Hematopoietic multipotent progenitor cell treated with erythropoietin and hydrocortisone succinate and interleukin-3 and kit ligand, for 15 days (in vitro differentiated cells): ENCODE data around the gene EMC7.
"Not testable (repeated sequence)": the region's sequence is repeated elsewhere in the genome, so short reads cannot be mapped to it uniquely, and the experiment has no call there.

ENCODE experiments used
- DNase-seq: peaks from one replicate; pipeline ENCODE4 v3.0.0-alpha.2; 2015; ENCODE audit warnings: low spot score

Gene EMC7

DNA sequence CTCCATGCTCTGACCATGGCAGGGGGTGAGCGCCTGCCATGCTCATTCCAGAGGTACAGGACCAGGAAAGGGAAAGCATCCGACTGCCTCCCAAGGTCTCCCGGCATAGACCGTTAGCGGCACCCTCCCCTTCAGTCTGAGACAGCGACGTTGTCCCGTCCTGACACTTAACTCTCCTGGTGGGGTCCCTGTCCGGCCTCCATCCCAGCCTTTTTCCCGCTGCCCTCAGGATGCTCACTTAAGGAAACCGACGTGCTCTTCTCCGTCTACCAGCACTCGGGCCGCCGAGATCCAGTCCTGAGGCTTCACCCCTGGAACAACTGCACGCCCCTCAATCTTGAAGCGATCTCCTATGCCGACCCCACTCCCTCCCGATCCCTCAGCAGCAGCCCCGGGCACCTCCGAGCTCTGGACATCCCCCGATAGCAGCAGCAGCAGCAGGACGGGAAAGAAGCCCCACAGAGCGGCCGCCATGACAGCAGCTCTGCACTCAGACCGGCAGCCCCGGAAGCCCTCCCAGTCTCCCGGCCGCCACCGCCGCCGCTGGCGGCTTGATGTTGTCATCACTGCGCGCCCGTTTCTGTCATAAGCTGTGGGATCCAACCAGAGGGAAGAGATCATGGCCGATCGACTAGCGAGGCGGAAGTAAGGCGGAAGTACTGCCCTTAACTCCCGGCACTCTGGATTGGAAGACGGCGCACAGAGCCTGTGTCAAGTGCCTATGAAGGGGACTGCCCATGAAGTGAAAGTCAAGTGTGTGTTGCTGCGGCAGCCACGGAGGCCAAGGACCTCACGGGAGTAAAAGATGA is at the start of gene EMC7, which contains the start of gene PGBD4:
Gene EMC7, minus strand, starts transcription at position 497 of the 809 bp plus-strand sequence. Its CDS starts 23 bp downstream, at position 474.
Gene PGBD4, plus strand, starts transcription at position 718 of the 809 bp plus-strand sequence. CDS start 449 bp downstream, outside the sequence.
- peak; percentile 98 for DNase-seq

DNA sequence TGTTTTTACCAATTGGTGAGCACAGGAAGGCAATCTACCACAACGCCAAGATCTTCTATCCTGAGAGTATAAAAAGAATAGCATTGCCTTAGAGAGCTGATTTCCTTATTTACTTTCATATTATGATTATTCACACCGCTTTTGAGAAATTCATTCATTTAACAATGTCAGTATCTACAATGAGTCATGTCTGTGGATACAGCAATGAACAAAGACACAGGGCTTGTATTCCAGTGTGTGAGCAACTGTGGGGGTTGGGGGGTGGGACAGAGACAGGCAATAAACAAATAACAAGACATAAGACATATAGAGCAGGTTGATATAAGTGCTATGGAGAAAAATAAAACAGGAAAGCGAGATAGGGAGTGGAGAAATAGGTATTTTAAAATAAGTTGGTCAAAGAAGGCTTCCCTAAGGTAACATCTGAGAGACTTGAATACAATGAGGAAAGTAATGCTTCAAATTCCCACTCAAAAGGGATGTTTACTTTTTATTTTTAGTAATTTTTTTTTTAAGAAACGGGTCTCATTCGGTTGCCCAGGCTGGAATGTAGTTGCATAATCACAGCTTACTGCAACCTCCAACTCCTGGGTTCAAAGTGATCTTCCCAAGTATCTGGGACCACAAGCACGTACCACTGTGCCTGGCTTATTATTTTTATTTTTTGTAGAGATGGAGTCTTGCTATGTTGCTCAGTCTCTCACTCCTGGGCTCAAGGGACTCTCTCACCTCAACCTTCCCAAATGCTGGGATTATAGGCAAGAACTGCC is 45.9 kb upstream of the EMC7 start:
- no peak for DNase-seq

DNA sequence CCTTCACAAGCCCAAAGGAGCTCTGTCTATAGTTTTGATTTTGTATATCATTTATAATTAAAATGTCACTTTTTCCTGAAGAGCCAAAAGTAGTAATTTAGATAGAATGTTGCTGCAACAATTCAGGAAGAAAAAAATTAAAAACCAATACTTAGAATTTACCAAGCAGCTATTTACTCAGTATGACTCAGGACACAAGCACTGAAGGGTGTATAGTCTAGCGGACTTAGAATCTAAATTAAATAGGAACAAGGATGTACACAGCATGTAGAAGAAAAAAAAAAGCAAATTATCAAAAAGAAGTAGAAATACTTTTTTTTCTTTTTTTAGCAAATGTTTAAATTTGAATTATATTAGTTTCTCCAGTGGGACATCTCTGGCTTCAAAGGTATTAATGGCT is 31.8 kb upstream of the EMC7 start:
- DNase-seq: no peak

DNA sequence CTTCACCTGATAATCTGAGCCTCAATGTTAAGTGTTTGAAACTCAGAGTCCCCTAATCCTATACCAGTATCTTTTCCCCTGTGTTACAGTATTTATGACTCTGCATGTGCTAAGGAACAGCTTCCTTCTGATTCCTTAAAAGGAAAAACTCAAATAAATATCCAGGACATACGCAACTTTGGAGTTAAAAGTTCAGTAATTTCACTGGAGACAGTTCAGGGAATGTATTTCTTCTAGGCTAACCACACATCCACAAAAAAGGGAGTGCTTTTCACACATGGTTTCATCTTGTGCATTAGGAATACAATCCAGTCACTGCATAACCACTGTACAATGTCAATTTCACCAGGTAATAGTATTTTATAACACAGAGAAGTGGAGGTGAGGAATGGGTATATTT is 31.2 kb upstream of the EMC7 start:
- DNase-seq: no peak

- DNase-seq: no peak
Measured at GRCh38 chr15:34128898-34129297, 27.2 kb upstream of the EMC7 start.

- no peak for DNase-seq
Measured at GRCh38 chr15:34126522-34126921, 24.9 kb upstream of the EMC7 start.

DNA sequence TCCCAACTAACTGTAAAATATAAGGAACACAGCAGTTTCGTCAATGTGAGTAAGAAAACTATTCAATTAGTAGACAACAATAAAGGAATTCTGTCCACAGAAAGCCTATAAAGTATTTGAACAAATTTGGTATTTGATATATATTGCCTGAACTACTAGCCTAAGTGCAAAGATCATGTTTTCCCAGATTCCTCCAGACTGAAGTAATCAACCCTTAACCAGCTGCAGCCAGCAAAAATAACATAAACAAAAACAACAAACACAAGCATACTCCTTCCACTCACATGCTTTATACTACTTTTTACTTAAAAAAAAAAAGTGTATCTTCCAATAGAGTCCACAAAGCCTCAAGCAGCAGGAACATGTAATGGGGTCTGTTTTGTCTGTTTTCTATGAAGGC is 24.3 kb upstream of the EMC7 start:
- no peak for DNase-seq

DNA sequence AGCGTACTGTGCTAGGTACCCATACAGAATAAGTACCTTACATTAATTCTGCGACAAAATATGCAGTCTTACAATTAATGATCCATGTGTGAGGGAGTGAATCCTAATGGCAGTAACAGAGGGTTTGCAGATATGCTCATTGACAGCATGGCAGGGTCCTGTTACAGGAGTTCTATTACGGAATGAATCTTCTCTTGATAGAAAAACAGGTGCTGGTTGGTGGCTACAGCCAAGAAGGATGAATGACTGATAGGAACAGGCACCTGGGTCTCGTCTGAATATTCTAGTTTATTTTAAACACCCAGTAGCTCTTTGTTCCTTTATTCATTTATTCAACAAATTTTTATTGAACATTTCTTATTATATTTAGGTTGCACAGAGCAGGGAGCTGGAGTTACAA is 23.0 kb upstream of the EMC7 start:
- no peak for DNase-seq

- DNase-seq: no peak
Measured at GRCh38 chr15:34122771-34123183, 21.1 kb upstream of the EMC7 start.

DNA sequence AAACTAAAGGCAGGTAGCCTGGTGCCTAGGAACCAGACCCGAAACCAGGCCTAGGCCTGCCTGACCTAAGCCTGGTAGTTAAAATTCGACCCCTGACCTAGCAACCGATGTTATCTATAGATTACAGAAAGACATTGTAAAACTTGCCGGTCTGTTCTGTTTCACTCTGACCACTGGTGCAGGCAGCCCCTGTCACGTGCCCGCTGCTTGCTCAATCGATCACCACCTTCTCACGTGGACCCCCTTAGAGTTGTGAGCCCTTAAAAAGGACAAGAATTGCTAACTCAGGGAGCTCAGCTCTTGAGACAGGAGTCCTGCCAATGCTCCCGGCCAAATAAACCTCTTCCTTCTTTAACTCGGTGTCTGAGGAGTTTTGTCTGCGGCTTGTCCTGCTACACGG is 20.1 kb upstream of the EMC7 start:
- not testable (repeated sequence) for DNase-seq

DNA sequence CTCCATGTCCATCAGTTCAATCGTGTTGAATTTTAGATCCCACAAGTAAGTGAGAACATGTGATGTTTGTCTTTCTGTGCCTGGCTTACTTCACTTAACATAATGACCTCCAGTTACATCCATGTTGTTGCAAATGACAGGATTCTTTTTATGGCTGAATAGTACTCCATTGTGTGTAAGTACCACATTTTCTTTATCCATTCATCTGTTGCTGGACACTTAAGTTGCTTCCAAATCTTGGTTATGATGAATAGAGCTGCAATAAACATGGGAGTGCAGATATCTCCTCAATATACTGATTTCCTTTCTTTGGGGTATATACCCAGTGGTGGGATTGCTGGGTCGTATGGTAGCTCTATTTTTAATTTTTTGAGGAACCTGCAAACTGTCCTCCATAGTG is 18.8 kb upstream of the EMC7 start:
- not testable (repeated sequence) for DNase-seq

DNA sequence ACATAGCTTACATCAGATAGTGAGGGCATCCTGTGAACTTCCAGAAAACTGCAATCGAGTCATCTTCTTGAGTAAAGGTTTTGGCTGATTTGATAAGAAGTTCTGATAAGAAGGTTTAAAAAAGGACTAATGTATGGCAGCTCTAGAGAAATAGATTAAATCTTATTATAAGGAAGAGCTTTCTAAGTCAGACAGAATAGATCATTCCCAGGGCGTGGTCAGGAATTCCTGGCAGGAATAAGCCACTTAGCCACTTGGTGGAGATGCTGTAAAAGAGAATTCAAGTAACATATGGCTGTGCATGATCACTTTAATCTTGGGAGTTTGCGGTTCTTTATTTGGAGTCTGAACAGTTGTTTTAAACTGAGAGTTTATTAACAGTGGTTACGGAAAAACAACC is 17.6 kb upstream of the EMC7 start:
- no peak for DNase-seq

- DNase-seq: no peak
Measured at GRCh38 chr15:34116620-34117019, 15.0 kb upstream of the EMC7 start.

DNA sequence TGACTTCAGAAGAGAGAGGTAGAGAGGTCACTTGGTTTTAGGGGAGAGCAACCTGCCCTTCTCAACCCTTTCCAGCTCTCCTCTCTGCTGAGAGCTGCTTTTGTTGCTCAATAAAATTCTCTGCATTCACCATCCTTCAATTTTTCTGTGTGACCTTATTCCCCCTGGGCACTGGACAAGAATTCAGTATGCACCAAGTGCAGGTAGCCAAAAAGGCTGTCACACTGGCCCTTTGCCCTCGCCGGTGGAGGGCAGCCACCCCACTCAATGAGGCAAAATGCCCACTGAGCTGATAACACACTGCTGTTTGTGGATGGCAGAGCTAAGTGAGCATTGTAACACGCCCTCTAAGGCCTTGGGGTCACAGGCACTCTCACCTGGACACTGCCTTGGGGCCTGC is 13.1 kb upstream of the EMC7 start:
- DNase-seq: no peak

DNA sequence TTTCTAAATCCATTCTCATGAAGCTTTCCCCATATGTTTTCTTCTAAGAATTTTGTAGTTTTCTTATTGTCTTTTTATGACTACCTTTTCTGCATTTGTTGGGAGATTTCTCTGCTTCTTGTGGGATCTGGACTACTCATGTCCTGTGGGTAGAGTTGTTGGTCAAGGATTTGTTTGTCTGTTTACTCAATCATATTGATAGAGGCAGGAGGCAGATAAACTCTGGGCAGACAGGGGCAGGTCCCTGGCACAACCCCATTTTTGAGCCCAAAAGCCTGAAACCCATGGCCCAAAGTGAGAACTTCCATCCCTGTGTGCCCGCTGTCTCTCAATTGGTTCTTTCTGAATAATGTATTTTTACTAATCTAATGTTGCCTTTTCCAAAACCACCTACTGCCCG is 12.6 kb upstream of the EMC7 start:
- DNase-seq: no peak

GRCh38 chr15:34111488-34111887 is 9.8 kb upstream of the EMC7 start:
- no peak for DNase-seq

DNA sequence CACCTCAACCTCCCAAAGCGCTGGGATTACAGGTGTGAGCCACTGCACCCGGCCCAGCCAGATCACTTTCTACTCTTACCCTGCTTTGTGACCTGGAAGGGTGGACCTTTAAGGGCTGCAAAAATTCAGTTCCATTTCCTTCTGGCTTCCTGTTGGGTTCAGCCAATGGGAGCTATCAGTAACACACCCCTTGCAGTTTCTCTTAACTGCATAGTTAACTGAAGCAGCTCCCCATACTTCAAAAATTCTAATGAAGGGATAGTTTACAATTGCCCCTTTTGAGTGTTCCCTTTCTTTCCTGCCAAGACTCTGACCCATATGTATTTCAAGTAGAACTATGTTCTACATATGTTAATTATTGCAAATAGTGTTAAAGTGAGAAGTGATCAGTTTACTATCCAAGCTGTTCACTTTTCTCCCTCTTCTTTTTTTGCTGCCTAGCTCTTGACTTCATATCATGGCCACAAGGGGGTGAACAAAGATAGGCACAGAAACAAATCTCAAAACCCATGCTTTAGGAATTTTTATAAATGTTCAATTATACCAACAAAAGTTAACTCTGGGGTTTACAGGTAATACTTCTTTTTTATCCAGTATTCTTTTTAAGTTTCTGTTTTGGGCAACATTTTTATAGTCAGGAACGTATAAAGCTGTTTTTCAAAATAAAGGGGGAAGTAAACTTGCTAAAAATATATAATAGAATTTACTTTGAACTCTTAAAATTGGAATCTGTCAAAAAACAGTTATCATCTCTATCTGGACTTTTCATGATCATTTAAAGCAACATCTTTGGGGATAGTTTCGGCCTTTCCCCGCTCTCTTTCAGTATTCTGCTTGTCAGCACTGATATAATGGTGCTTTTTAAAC is 8.4 kb upstream of the EMC7 start:
- DNase-seq: peak; percentile 27

DNA sequence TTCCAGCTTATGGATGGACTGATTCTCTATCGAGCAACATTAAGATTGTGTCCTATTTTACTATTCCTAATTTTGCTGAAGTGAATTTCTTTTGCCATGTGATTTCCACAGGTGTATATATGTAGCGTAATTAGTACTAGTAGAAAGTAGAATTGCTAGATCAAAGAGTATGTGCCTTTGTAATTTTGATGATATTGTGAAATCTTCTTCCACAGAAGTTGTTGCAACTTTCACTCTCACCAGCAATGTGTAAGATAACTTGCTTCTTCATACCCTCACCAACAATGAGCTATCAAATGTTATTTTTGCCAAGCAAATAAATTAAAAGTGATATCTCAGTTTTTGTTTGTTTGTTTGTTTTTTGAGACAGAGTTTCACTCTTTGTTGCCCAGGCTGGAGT is 5.7 kb upstream of the EMC7 start:
- no peak for DNase-seq

- DNase-seq: no peak
Measured at GRCh38 chr15:34106423-34106822, 4.8 kb upstream of the EMC7 start.

DNA sequence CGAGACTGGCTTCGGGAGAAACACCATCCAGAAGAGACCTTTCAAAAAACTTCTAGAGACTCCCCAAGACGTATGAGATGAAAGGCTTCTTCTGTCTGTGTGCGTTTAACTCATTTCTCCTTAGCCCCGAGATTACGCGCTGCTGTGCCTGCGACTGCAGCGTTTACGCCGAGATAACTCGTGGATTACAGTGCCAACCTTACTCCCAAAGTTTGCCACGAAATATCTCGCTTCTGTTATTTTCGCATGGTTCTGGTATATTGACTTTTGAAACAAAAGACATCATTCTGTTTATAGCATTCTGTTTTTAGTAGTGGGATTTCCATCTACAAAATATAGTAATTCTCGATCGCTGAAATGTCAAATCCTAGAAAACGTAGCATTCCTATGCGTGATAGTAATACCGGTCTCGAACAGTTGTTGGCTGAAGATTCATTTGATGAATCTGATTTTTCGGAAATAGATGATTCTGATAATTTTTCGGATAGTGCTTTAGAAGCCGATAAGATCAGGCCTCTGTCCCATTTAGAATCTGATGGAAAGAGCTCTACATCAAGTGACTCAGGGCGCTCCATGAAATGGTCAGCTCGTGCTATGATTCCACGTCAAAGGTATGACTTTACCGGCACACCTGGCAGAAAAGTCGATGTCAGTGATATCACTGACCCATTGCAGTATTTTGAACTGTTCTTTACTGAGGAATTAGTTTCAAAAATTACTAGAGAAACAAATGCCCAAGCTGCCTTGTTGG is 688 bp upstream of the EMC7 start:
- DNase-seq: no peak

DNA sequence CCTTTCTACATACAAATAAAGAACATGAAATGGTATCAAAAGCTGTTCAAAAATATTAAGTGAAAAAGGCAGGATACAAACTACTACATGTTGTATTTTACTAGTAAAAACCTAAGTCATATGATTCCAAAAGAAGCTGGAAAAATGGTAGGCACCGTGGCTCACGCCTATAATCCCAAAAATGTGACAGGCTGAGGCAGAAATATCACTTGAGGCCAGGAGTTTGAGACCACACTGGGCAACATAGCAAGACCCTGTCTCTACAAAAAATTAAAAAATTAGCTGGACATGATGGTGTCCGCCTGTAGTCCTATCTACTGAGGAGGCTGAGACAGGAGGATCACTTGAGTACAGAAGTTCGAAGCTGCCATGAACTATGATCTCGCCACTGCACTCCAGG is 1.7 kb downstream of the EMC7 start:
- no peak for DNase-seq

DNA sequence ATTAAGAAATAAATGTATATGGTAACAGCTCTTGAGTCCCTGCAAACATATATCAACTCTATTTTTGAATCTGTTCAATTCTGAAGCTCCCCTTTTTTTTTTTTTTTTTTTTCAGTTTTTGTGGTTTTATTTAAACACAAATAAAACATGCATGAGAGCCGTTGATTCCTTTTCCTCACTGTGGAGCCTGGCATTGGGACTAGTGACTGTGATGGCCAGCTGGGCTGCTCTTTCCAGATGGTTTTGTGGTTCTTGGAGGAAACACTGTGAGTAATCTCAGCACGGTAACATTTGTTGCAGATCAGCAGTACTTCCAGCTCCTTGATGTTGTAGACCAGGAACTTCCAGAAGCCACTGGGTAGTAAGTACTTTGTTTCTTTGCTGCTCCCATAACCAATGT is 15.9 kb downstream of the EMC7 start:
- no peak for DNase-seq
